ENCODE measurements around the gene DIP2A. TPM values are rescaled to one million over a fixed set of nuclear protein-coding genes. Genes with fewer than 3 reads are reported as not detected.

The DIP2A gene
- polyA plus RNA-seq, 4 donors, result 13.8 to 42.9 (median 22.8) TPM

DNA sequence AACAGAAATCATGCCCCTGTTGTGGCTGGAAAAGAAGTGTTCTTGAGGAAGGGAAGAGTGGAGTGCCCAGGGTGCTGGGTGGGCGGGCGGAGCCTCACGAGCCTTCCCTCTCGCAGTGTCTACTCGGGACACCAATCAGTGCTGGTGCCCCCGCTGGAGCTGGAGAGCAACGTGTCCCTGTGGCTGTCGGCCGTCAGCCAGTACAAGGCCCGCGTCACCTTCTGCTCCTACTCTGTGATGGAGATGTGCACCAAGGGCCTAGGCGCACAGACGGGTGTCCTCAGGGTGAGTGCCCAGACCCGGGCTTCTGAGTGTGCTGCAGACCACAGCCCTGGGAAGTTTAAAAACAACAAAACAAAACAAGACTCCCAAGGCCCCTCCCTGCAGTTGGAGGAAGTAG lies 98.8 kb downstream of the DIP2A start:
- Histone ChIP-seq H3K27me3 (ENCODE audit: control insufficient read depth in 3 of 3, insufficient read depth in 3 of 3, low read length in 3 of 3) (no peaks in the 10 kb centered on the region), H3K4me3 (ENCODE audit: low read depth in 1 of 3, low read length in 3 of 3) (no peak overlapping the region), H3K4me1 (ENCODE audit: control insufficient read depth in 3 of 3, insufficient read depth in 2 of 3, low read depth in 1 of 3, low read length in 2 of 3) (no peaks in the 10 kb centered on the region), H3K27ac (ENCODE audit: low read depth in 1 of 3, low read length in 2 of 3) (no peak overlapping the region), H3K9me3 (ENCODE audit: control insufficient read depth in 2 of 2, insufficient read depth in 1 of 2, low read depth in 1 of 2, low read length in 1 of 2) (no peaks in the 10 kb centered on the region), H3K36me3 (ENCODE audit: control insufficient read depth in 3 of 3, insufficient read depth in 2 of 3, low read depth in 1 of 3, low read length in 3 of 3) (peaks cover 0 to 75% (median 4%) of the 10 kb centered on the region in 3 donors)
- FAIRE-seq (no peak), DNase-seq (no peak)
- 91 to 96% (median 95%) methylated on average over 14 of the region's 14 CpGs for WGBS, 3 donors

DNA sequence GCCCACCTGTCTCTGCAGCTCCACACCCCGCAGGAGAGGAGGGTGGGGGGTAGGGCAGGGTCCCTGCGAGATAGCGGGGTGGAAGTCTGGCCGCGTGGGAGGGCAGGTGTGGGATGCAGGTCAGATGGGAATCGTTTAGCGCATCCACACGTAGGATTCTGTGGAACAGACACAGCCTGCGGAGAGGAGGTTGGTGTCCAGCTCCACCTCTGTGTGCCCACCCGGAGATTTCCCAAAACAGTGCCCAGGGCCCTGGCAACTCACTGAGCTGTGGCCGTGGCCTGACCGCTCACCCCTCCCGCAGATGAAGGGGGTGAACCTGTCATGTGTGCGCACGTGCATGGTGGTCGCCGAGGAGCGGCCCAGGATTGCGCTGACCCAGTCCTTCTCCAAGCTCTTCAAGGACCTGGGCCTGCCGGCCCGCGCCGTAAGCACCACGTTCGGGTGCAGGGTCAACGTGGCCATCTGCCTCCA lies 99.3 kb downstream of the DIP2A start:
- H3K27ac ChIP-seq (ENCODE audit: low read depth in 1 of 3, low read length in 2 of 3), result no peak overlapping the region
- FAIRE-seq, result no peak
- WGBS, 3 donors, result 95 to 97% (median 96%) methylated on average over 26 of the region's 26 CpGs
- H3K4me1 ChIP-seq (ENCODE audit: control insufficient read depth in 3 of 3, insufficient read depth in 2 of 3, low read depth in 1 of 3, low read length in 2 of 3), result no peaks in the 10 kb centered on the region
- H3K27me3 ChIP-seq (ENCODE audit: control insufficient read depth in 3 of 3, insufficient read depth in 3 of 3, low read length in 3 of 3), result no peaks in the 10 kb centered on the region
- no peaks in the 10 kb centered on the region for H3K9me3 ChIP-seq (ENCODE audit: control insufficient read depth in 2 of 2, insufficient read depth in 1 of 2, low read depth in 1 of 2, low read length in 1 of 2)
- DNase-seq, result no peak
- no peak overlapping the region for H3K4me3 ChIP-seq (ENCODE audit: low read depth in 1 of 3, low read length in 3 of 3)
- H3K36me3 ChIP-seq (ENCODE audit: control insufficient read depth in 3 of 3, insufficient read depth in 2 of 3, low read depth in 1 of 3, low read length in 3 of 3), result peaks cover 0 to 78% (median 4%) of the 10 kb centered on the region in 3 donors

DNA sequence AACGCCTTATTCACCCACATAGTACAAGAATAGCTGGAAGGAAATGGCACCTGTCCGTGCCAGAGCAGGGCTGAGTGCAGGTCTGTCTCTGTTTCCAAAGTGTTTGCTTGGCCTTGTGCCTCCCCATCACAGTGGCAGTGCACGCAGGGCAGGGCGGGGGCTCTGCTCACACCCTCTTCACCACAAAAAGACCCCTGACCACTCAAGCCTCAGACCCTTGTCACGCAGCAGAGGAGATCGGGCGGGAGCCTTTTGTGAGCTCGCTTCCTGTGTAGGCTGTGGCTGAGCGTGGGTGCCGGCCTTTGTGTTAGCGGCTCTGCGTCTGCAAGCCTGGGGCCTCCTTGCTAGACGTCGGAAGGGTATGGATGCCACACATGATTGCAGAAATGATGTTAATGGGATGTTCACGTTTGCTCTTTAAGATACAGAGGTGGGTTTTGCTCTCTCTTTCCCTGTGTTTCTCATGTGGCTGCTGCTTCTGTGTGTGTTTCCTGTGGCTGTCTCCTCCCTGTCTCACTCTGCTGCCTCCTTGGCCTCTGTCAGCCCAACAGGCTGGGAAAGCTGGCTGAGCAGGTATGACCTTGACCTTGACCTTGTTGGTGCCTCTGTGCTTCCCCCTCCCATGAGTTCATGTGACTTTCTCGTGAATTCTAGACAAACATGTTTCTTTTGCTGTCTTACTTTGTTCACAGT lies 100.7 kb downstream of the DIP2A start:
- H3K9me3 ChIP-seq (ENCODE audit: control insufficient read depth in 2 of 2, insufficient read depth in 1 of 2, low read depth in 1 of 2, low read length in 1 of 2), result no peaks in the 10 kb centered on the region
- DNase-seq (peak in 1 of 2 donors; percentile 9), FAIRE-seq (no peak)
- peak overlapping the region in 1 of 3 donors; percentile 4 for H3K4me3 ChIP-seq (ENCODE audit: low read depth in 1 of 3, low read length in 3 of 3)
- H3K27me3 ChIP-seq (ENCODE audit: control insufficient read depth in 3 of 3, insufficient read depth in 3 of 3, low read length in 3 of 3), result no peaks in the 10 kb centered on the region
- no peaks in the 10 kb centered on the region for H3K4me1 ChIP-seq (ENCODE audit: control insufficient read depth in 3 of 3, insufficient read depth in 2 of 3, low read depth in 1 of 3, low read length in 2 of 3)
- H3K27ac ChIP-seq (ENCODE audit: low read depth in 1 of 3, low read length in 2 of 3), result peak overlapping the region in 2 of 3 donors; percentile 74 to 77
- WGBS, 3 donors, result 65 to 91% (median 69%) methylated on average over 16 of the region's 16 CpGs
- peaks cover 0 to 78% (median 10%) of the 10 kb centered on the region in 3 donors for H3K36me3 ChIP-seq (ENCODE audit: control insufficient read depth in 3 of 3, insufficient read depth in 2 of 3, low read depth in 1 of 3, low read length in 3 of 3)

DNA sequence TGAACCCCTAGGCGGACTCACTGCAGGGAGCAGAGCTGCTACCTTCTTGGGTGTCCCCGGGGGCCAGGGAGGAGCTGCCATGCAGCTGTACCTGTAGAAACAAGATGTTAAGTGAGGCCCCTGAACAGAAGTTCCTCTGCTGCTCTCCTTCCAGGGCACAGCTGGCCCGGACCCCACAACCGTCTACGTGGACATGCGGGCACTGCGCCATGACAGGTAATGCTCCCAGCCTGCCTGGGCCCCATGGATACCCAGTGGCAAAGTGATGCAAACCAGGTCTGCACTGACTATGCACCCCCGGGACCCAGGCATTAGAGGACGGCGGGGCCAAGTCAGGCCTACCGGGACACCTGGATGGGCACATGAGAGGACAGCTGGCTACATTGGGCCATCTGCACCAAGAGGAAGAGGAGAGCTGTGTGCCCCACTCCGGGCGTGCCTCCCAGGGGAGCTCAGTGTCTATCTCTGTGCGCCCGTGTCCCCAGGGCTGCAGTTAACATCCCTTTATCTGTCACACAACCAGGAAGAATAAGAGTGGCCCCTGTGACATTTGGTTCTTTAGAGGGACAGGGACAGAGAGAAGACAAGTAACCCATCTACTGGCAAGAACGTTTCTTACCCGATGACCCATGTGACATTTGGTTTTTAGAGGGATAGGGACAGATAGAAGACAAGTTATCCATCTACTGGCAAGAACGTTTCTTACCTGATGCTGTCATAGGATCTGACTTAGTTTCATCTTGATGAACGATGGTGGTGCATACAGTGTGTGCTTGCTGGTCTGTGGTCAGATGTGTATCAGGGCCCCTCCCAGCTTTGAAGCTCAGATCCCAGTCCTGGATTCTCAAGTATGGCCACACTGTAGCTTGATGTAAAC lies 102.1 kb downstream of the DIP2A start:
- FAIRE-seq (no peak), DNase-seq (no peak)
- no peak overlapping the region for H3K27ac ChIP-seq (ENCODE audit: low read depth in 1 of 3, low read length in 2 of 3)
- H3K9me3 ChIP-seq (ENCODE audit: control insufficient read depth in 2 of 2, insufficient read depth in 1 of 2, low read depth in 1 of 2, low read length in 1 of 2), result no peaks in the 10 kb centered on the region
- peaks cover 0 to 78% (median 10%) of the 10 kb centered on the region in 3 donors for H3K36me3 ChIP-seq (ENCODE audit: control insufficient read depth in 3 of 3, insufficient read depth in 2 of 3, low read depth in 1 of 3, low read length in 3 of 3)
- no peak overlapping the region for H3K4me3 ChIP-seq (ENCODE audit: low read depth in 1 of 3, low read length in 3 of 3)
- no peaks in the 10 kb centered on the region for H3K27me3 ChIP-seq (ENCODE audit: control insufficient read depth in 3 of 3, insufficient read depth in 3 of 3, low read length in 3 of 3)
- H3K4me1 ChIP-seq (ENCODE audit: control insufficient read depth in 3 of 3, insufficient read depth in 2 of 3, low read depth in 1 of 3, low read length in 2 of 3), result no peaks in the 10 kb centered on the region
- WGBS, 3 donors, result 85 to 93% (median 92%) methylated on average over 19 of the region's 19 CpGs

DNA sequence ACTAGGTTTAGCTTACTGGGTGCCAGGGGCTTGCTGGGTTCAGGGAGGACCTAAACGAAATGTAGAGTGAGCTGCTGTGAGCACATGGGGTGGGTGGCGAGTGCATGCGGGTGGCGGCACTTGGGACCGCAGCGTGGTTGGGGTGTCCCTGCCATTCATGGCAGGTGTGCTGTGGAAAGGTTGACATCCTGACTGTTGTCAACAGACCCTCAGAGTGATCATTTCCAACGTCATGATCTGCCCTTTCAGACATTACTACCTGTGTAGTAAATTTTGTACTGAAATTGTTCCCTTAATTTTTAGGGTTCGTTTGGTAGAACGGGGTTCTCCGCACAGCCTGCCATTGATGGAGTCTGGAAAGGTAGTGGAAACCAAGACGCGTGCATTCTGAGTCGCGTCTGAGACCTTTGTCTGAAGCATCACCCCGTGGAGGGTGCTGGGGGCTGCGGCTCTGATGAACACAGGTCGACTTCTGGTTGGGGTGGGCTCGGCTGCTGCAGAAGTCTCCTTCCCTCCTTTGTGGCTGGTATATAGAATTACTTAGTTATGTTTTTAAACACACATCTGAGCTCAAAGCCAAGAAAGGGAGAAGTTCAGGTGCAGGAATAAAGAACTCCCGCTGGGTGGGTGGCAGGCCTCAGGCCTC lies 102.9 kb downstream of the DIP2A start:
- Histone ChIP-seq H3K4me3 (ENCODE audit: low read depth in 1 of 3, low read length in 3 of 3) (no peak overlapping the region), H3K27me3 (ENCODE audit: control insufficient read depth in 3 of 3, insufficient read depth in 3 of 3, low read length in 3 of 3) (no peaks in the 10 kb centered on the region), H3K4me1 (ENCODE audit: control insufficient read depth in 3 of 3, insufficient read depth in 2 of 3, low read depth in 1 of 3, low read length in 2 of 3) (no peaks in the 10 kb centered on the region), H3K27ac (ENCODE audit: low read depth in 1 of 3, low read length in 2 of 3) (no peak overlapping the region), H3K9me3 (ENCODE audit: control insufficient read depth in 2 of 2, insufficient read depth in 1 of 2, low read depth in 1 of 2, low read length in 1 of 2) (no peaks in the 10 kb centered on the region), H3K36me3 (ENCODE audit: control insufficient read depth in 3 of 3, insufficient read depth in 2 of 3, low read depth in 1 of 3, low read length in 3 of 3) (peaks cover 0 to 85% (median 14%) of the 10 kb centered on the region in 3 donors)
- FAIRE-seq, result no peak
- DNase-seq, result no peak
- WGBS, 3 donors, result 94 to 96% (median 95%) methylated on average over 19 of the region's 19 CpGs

DNA sequence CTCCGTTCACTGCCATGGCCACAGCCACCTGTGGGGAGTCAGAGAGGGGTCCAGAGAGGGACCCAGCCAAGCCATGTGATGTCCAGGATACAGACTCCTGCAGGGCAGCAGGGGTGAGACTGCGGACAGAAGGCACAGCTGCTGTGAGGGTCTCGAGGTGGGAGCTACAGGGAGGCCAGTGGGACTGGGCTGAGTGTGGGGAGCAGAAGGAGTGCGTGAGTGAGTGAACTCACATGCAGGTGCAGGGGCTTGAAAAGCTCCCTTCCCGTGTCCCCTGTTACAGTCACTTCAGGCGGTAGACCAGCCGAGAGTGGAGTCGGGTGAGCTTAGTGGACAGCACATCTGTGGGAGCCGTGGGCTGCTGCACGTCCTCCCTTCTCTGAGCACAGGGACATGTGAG lies 103.8 kb downstream of the DIP2A start:
- FAIRE-seq (no peak), DNase-seq (no peak)
- H3K27ac ChIP-seq (ENCODE audit: low read depth in 1 of 3, low read length in 2 of 3), result no peak overlapping the region
- H3K36me3 ChIP-seq (ENCODE audit: control insufficient read depth in 3 of 3, insufficient read depth in 2 of 3, low read depth in 1 of 3, low read length in 3 of 3), result peaks cover 0 to 83% (median 17%) of the 10 kb centered on the region in 3 donors
- no peaks in the 10 kb centered on the region for H3K27me3 ChIP-seq (ENCODE audit: control insufficient read depth in 3 of 3, insufficient read depth in 3 of 3, low read length in 3 of 3)
- no peak overlapping the region for H3K4me3 ChIP-seq (ENCODE audit: low read depth in 1 of 3, low read length in 3 of 3)
- H3K9me3 ChIP-seq (ENCODE audit: control insufficient read depth in 2 of 2, insufficient read depth in 1 of 2, low read depth in 1 of 2, low read length in 1 of 2), result no peaks in the 10 kb centered on the region
- WGBS, 3 donors, result 86 to 91% (median 89%) methylated on average over 10 of the region's 10 CpGs
- no peaks in the 10 kb centered on the region for H3K4me1 ChIP-seq (ENCODE audit: control insufficient read depth in 3 of 3, insufficient read depth in 2 of 3, low read depth in 1 of 3, low read length in 2 of 3)

DNA sequence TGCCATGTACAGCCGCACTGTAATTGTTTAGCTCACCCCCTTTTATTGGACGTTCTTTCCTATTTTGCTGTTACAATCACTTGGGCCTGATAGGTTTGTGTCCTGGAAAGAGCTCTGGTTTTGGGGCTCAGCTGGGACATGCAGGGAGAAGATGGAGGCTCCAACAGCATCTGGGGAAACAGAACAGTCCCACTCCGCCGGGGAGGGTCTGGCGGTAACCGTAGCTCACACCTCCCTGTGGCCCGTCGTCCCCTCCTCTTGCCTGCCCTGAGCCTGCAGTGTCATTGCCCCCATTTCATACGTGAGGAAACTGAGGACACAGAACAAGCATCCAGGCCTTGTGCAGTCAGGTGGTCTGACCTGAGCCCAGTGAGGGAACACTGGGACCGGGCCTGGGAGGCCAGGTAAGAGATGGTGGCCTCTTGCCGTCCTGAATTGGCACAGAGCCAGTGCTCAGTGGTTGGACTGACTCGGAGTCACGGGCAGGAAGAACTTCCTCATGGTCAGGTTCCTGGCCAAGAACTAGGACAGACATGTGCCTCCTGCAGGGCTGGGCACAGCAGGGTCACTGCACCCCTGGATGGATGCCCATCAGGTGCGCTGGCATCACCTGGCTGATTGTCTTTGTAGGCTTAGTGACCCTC lies 104.4 kb downstream of the DIP2A start:
- DNase-seq, result no peak
- H3K27me3 ChIP-seq (ENCODE audit: control insufficient read depth in 3 of 3, insufficient read depth in 3 of 3, low read length in 3 of 3), result no peaks in the 10 kb centered on the region
- H3K4me1 ChIP-seq (ENCODE audit: control insufficient read depth in 3 of 3, insufficient read depth in 2 of 3, low read depth in 1 of 3, low read length in 2 of 3), result no peaks in the 10 kb centered on the region
- FAIRE-seq, result no peak
- no peak overlapping the region for H3K4me3 ChIP-seq (ENCODE audit: low read depth in 1 of 3, low read length in 3 of 3)
- peaks cover 0 to 83% (median 17%) of the 10 kb centered on the region in 3 donors for H3K36me3 ChIP-seq (ENCODE audit: control insufficient read depth in 3 of 3, insufficient read depth in 2 of 3, low read depth in 1 of 3, low read length in 3 of 3)
- WGBS, 3 donors, result 84 to 94% (median 91%) methylated on average over 14 of the region's 14 CpGs
- no peak overlapping the region for H3K27ac ChIP-seq (ENCODE audit: low read depth in 1 of 3, low read length in 2 of 3)
- no peaks in the 10 kb centered on the region for H3K9me3 ChIP-seq (ENCODE audit: control insufficient read depth in 2 of 2, insufficient read depth in 1 of 2, low read depth in 1 of 2, low read length in 1 of 2)

DNA sequence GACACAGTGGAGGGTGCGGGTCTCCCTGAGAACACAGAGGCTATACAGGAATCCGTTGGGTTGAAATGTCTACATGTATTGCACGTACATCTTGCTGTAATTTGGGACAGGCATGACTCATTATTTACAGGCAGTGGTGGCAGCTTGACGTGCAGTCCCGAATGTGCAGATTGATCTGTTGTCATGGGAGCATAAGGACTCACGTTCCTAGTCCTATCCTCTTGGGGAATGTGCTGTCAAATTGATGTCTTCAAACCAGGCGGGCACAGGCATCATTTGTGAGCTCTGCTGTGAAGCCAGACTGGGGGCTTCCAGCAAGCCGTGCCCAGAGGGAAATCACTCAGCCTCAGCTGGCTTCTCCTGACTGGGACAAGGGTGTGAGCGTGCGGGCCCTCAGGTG lies 105.7 kb downstream of the DIP2A start:
- H3K4me1 ChIP-seq (ENCODE audit: control insufficient read depth in 3 of 3, insufficient read depth in 2 of 3, low read depth in 1 of 3, low read length in 2 of 3), result no peaks in the 10 kb centered on the region
- H3K27me3 ChIP-seq (ENCODE audit: control insufficient read depth in 3 of 3, insufficient read depth in 3 of 3, low read length in 3 of 3), result no peaks in the 10 kb centered on the region
- H3K27ac ChIP-seq (ENCODE audit: low read depth in 1 of 3, low read length in 2 of 3), result no peak overlapping the region
- DNase-seq, result no peak
- no peak for FAIRE-seq
- peaks cover 0 to 78% (median 17%) of the 10 kb centered on the region in 3 donors for H3K36me3 ChIP-seq (ENCODE audit: control insufficient read depth in 3 of 3, insufficient read depth in 2 of 3, low read depth in 1 of 3, low read length in 3 of 3)
- WGBS, 3 donors, result 92 to 93% (median 92%) methylated on average over 10 of the region's 10 CpGs
- no peaks in the 10 kb centered on the region for H3K9me3 ChIP-seq (ENCODE audit: control insufficient read depth in 2 of 2, insufficient read depth in 1 of 2, low read depth in 1 of 2, low read length in 1 of 2)
- no peak overlapping the region for H3K4me3 ChIP-seq (ENCODE audit: low read depth in 1 of 3, low read length in 3 of 3)

All from small intestine (tissue), 7 donors.